GM12872 (cell line): ENCODE results near the gene BHLHE23.

Experiments
- TF ChIP-seq, protein P1 (sequence below): IDR thresholded peaks from 3 replicates; pipeline ENCODE4 v1.5.1; 2011; ENCODE audit warnings: low read depth, mild to moderate bottlenecking, low read length, moderate library complexity; ENCODE audit not compliant: insufficient read depth

BHLHE23 gene

DNA sequence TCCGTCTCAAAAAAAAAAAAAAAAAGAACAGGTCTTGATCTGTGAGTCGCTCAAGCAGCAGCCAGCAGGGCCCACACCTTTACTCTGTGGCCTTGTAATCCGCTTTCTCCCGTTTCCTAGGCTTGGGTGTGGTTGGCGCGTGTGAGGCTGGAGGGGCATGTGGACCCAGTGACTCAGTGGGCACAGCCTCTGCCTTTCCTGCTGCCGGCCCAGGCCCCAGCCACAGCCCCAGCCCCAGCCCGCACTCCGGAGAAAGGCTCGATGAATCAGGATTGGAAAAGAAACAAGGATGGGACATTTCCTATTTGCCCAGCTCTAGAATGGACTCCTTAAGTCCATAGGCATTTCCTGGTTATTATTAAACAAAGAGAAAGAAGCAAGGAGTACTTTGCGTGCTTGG, 4.3 kb downstream of the BHLHE23 start:
- TF ChIP-seq, protein P1, sequence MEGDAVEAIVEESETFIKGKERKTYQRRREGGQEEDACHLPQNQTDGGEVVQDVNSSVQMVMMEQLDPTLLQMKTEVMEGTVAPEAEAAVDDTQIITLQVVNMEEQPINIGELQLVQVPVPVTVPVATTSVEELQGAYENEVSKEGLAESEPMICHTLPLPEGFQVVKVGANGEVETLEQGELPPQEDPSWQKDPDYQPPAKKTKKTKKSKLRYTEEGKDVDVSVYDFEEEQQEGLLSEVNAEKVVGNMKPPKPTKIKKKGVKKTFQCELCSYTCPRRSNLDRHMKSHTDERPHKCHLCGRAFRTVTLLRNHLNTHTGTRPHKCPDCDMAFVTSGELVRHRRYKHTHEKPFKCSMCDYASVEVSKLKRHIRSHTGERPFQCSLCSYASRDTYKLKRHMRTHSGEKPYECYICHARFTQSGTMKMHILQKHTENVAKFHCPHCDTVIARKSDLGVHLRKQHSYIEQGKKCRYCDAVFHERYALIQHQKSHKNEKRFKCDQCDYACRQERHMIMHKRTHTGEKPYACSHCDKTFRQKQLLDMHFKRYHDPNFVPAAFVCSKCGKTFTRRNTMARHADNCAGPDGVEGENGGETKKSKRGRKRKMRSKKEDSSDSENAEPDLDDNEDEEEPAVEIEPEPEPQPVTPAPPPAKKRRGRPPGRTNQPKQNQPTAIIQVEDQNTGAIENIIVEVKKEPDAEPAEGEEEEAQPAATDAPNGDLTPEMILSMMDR, result no peak

DNA sequence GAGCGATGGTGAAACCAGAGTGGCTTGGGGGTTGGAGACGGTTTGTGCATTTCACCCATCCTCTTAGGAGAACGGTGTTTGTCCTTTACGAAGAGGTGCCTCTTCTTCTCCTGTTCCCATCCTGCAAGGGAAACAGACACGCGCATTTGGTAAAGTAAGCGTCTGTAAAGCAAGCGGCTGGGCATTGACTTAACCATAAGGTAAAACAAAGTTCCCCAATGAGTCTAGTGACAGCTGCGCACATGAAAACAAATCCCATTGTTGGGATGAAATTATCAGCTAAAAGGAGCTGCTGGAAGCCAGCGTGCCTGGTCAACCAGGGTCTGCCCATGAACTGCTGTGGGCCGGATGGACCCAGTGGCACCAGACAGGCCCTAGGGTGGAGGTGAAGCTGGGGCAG, 5.8 kb downstream of the BHLHE23 start:
- TF ChIP-seq, protein P1, result no peak

DNA sequence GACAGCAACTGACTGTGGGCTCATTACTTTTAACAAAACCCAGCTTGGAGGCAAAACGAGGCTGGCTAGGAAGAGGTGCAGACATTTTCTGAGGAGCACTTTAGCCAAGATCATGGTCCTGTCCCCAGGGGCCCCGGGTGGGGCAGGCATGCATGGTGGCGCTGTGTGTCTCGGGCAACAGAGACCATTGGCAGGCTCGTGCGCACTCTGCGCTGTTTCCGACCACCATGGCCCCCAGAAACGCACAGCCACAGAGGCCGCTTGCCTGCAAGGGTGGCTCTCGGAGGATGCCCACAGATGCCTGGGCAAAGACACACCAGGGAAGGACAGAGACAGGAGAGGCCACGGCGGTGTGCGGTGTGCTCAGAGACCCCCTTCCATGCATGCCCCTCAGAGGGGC, 6.7 kb downstream of the BHLHE23 start:
- TF ChIP-seq, protein P1, result no peak

DNA sequence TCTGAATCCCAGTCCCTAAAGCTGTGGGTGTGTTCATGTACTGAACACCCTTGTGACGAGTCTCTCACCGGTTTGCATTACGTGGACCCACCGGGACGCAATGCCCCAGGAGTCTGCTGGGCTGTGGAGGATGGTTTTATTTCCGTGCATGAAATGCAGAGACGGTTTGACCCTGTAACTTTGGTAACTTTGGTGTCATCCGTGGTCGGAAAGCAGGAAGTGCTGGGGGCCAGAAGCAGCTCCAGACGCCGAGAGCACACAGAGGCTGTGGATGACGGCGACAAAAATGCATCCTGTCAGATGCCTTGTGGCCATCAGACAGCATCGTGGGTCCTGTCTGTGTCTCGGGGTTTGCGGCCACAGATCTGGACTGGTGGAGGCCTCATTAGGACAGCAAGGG, 7.2 kb downstream of the BHLHE23 start:
- TF ChIP-seq, protein P1, result no peak

DNA sequence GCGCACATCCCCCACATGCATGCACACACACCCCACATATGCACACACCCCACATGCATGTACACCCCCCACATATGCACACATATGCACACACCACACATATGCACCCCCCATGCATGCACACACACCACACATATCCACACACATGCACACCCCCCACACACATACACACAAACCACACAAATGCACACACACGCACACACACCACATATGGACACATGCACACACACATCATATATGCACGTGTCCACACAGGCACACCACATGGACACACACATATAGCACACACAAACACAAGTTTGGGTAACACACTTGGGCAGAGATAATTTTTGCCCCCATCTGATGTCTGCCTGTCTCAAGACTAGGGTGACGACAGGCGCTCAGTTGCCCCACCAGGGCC, 8.3 kb downstream of the BHLHE23 start:
- TF ChIP-seq, protein P1, result no peak

DNA sequence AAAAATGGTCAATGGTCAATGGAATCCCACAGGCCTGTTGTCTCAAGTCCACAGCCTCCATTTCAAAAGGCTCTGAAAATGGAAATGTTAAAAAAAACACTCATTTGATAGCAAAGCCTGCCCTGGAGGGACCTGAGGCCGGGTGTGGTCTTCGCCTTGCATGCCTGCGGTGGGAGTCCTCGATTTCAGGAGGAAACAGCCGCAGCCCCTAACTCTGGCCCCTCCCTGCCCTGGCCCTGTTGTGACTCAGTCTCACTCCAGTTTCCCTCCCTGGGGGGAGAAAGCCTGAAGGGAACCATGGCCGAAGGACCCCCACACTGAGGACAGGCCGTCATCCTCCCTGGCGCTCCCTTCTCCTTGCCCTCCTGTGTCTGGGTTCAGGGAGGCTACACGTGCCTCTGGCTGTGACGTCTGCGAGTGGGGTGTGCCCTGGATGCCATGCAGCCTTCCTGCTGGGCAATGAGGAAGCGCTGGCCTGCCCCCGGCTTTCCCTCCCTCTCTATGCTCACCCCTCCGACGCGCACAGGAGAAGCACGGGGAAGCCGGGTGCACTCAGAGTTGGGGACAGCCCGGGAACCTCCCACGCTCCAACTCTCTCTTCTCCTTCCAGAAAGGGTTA, 9.2 kb downstream of the BHLHE23 start:
- TF ChIP-seq, protein P1, result no peak

DNA sequence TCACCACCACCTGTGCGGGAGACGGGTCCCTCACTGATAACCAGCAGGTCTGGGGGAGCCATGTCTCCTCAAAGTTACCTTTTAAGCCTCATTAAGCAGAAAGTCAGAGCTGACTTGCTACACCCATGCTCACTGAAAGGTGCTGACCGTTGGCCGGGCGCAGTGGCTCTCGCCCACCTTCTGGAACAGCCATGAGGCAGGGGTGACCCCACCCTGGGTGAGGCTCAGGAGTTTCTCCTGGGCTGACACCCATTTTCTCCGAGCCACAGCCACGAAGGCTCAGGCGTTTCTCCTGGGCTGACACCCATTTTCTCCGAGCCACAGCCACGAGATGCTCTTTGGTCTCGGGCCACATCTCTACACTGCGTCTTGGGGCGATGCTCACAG, 10.2 kb downstream of the BHLHE23 start:
- TF ChIP-seq, protein P1, result no peak
